ENCODE data around the gene TSTD2.
"Not testable (repeated sequence)": the region's sequence is repeated elsewhere in the genome, so short reads cannot be mapped to it uniquely, and the experiment has no call there.

Gene TSTD2

DNA sequence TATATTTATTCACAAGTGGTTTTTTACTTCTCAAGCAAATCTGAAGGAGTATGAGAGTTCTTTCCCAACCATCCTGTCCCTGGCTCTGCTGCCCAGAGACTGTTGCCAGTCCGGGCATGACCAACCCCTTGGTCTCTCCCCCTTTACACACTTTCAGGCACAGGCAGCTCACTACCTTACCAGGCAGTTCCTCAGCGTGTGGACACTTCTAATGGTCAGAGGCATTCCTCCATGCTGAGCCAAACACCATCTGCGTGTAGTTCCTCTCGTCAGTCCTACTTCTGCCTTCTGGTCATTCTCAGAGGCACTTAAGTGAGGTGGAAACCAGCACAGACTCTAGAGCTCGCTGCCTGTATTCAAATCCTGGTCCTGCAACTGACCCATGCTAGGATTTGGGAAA, 56.1 kb downstream of the TSTD2 start:
- no peaks in the 10 kb centered on the region for H3K79me1 ChIP-seq (replicated peaks; ENCODE audit: low read length, poor library complexity, severe bottlenecking)
- no peak overlapping the region for H3K27ac ChIP-seq (ENCODE audit: low read length, poor library complexity, severe bottlenecking)
- no peak overlapping the region for H2BK5ac ChIP-seq (ENCODE audit: low read depth, low read length, poor library complexity, severe bottlenecking)
- H3K9ac ChIP-seq (ENCODE audit: low read length) = no peak overlapping the region
- no peak overlapping the region for H3K4me2 ChIP-seq (ENCODE audit: low read length, poor library complexity, severe bottlenecking)
- no peak overlapping the region for H4K91ac ChIP-seq (ENCODE audit: low read length)
- H2BK15ac ChIP-seq (ENCODE audit: low read depth, poor library complexity, severe bottlenecking) = no peak overlapping the region
- no peak overlapping the region for H3K23ac ChIP-seq (ENCODE audit: low read length in 2 of 2)
- no peak overlapping the region for H3K4me3 ChIP-seq (ENCODE audit: insufficient read depth in 1 of 2, low read depth in 1 of 2, low read length in 2 of 2)
- H3K4ac ChIP-seq (ENCODE audit: low read depth in 1 of 2, low read length in 2 of 2) = no peak overlapping the region
- no peak overlapping the region for H3K18ac ChIP-seq (ENCODE audit: low read depth in 1 of 2, low read length in 2 of 2)
- no peaks in the 10 kb centered on the region for H3K4me1 ChIP-seq (ENCODE audit: control insufficient read depth, insufficient read depth, low read depth, low read length)
- peak overlapping the region; percentile 28 for H4K8ac ChIP-seq (ENCODE audit: low read length)
- peaks cover 4 to 17% of the 10 kb centered on the region in 2 experiments for H3K27me3 ChIP-seq (ENCODE audit: control insufficient read depth in 1 of 2, insufficient read depth in 1 of 2, low read length in 2 of 2)
- no peak overlapping the region for H2AFZ ChIP-seq (ENCODE audit: low read depth, low read length)
- H3K36me3 ChIP-seq (ENCODE audit: control insufficient read depth in 1 of 2, insufficient read depth in 2 of 2, low read depth in 1 of 2, low read length in 2 of 2) = no peaks in the 10 kb centered on the region
- H2AK5ac ChIP-seq (ENCODE audit: low read length, severe bottlenecking) = no peak overlapping the region
- H2BK120ac ChIP-seq (ENCODE audit: low read depth, low read length) = no peak overlapping the region
- no peak overlapping the region for H2BK12ac ChIP-seq (ENCODE audit: low read length in 2 of 2)
- 88% methylated on average over 5 of the region's 5 CpGs for WGBS
- H3K14ac ChIP-seq (ENCODE audit: low read length in 2 of 2) = no peak overlapping the region
- DNase-seq = no peak
- H3K9me3 ChIP-seq (ENCODE audit: control insufficient read depth, low read length) = no peaks in the 10 kb centered on the region

DNA sequence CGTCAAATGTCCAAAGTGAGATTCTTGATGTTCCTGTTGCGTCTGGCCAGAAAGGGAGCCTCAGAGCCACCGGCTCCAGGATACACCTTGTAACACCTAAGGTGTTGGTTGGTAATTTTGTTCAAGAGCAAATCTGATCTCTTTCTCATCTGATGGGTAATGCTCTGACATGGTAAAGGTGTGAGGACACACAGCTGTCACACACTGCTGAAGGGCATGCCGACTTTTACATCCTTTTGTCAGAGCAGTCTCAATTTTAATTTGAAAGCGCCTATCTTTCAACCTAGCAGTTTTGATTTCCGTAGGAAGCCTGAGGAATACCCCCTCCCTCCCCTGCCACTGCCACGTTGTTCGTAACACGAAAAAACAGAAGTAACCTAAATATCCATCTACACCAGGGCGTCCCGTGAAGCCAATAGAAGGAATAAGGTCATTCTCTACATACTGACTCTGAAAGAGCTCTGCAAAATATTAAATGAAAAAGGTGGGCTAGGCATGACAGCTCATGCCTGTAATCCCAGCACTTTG, 57.4 kb downstream of the TSTD2 start:
- Histone ChIP-seq H3K36me3 (ENCODE audit: control insufficient read depth in 1 of 2, insufficient read depth in 2 of 2, low read depth in 1 of 2, low read length in 2 of 2) (no peaks in the 10 kb centered on the region), H3K9ac (ENCODE audit: low read length) (no peak overlapping the region), H2BK15ac (ENCODE audit: low read depth, poor library complexity, severe bottlenecking) (no peak overlapping the region), H3K4me3 (ENCODE audit: insufficient read depth in 1 of 2, low read depth in 1 of 2, low read length in 2 of 2) (no peak overlapping the region), H4K91ac (ENCODE audit: low read length) (no peak overlapping the region), H3K79me1 (replicated peaks; ENCODE audit: low read length, poor library complexity, severe bottlenecking) (no peaks in the 10 kb centered on the region), H2BK120ac (ENCODE audit: low read depth, low read length) (no peak overlapping the region), H3K14ac (ENCODE audit: low read length in 2 of 2) (no peak overlapping the region), H4K8ac (ENCODE audit: low read length) (no peak overlapping the region), H3K27ac (ENCODE audit: low read length, poor library complexity, severe bottlenecking) (no peak overlapping the region), H3K4me1 (ENCODE audit: control insufficient read depth, insufficient read depth, low read depth, low read length) (no peaks in the 10 kb centered on the region), H3K23ac (ENCODE audit: low read length in 2 of 2) (no peak overlapping the region), H3K4me2 (ENCODE audit: low read length, poor library complexity, severe bottlenecking) (no peak overlapping the region), H3K4ac (ENCODE audit: low read depth in 1 of 2, low read length in 2 of 2) (no peak overlapping the region), H2AFZ (ENCODE audit: low read depth, low read length) (no peak overlapping the region), H3K18ac (ENCODE audit: low read depth in 1 of 2, low read length in 2 of 2) (no peak overlapping the region), H2BK12ac (ENCODE audit: low read length in 2 of 2) (no peak overlapping the region), H2BK5ac (ENCODE audit: low read depth, low read length, poor library complexity, severe bottlenecking) (no peak overlapping the region), H2AK5ac (ENCODE audit: low read length, severe bottlenecking) (no peak overlapping the region), H3K27me3 (ENCODE audit: control insufficient read depth in 1 of 2, insufficient read depth in 1 of 2, low read length in 2 of 2) (peaks cover 4 to 17% of the 10 kb centered on the region in 2 experiments), H3K9me3 (ENCODE audit: control insufficient read depth, low read length) (no peaks in the 10 kb centered on the region)
- no peak for DNase-seq
- WGBS = 88% methylated on average over 11 of the region's 11 CpGs

DNA sequence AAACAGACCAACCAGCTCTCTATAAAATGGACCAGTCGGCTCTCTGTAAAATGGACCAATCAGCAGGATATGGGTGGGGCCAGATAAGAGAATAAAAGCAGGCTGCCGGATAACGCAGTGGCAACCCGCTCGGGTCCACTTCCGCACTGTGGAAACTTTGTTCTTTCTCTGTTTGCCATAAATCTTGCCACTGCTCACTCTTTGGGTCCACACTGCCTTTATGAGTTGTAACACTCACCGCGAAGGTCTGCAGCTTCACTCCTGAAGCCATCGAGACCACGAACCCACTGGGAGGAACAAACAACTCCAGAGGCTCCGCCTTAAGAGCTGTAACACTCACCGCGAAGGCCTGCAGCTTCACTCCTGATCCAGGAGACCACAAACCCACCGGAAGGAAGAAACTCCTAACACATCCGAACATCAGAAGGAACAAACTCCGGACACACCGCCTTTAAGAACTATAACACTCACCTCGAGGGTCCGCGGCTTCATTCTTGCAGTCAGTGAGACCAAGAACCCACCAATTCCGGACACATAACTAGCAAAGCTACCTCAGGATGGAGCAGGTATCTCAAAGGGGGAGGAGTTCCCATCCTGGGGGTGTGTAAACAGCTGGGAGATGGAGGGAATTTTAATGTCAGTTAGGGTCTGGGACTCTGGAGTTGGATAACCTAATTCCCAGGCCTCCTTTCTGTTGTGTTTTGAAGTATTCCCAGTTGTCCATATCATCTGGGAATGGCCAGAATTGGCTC, 58.1 kb downstream of the TSTD2 start:
- not testable (repeated sequence) for H2BK120ac ChIP-seq (ENCODE audit: low read depth, low read length); H3K18ac ChIP-seq (ENCODE audit: low read depth in 1 of 2, low read length in 2 of 2); H2BK5ac ChIP-seq (ENCODE audit: low read depth, low read length, poor library complexity, severe bottlenecking); H3K36me3 ChIP-seq (ENCODE audit: control insufficient read depth in 1 of 2, insufficient read depth in 2 of 2, low read depth in 1 of 2, low read length in 2 of 2); H3K4me2 ChIP-seq (ENCODE audit: low read length, poor library complexity, severe bottlenecking); H3K4me3 ChIP-seq (ENCODE audit: insufficient read depth in 1 of 2, low read depth in 1 of 2, low read length in 2 of 2); H3K9ac ChIP-seq (ENCODE audit: low read length); H2AFZ ChIP-seq (ENCODE audit: low read depth, low read length); H3K27ac ChIP-seq (ENCODE audit: low read length, poor library complexity, severe bottlenecking); H2BK12ac ChIP-seq (ENCODE audit: low read length in 2 of 2); H2BK15ac ChIP-seq (ENCODE audit: low read depth, poor library complexity, severe bottlenecking); H4K8ac ChIP-seq (ENCODE audit: low read length); H3K9me3 ChIP-seq (ENCODE audit: control insufficient read depth, low read length); H3K4me1 ChIP-seq (ENCODE audit: control insufficient read depth, insufficient read depth, low read depth, low read length); H2AK5ac ChIP-seq (ENCODE audit: low read length, severe bottlenecking); H3K4ac ChIP-seq (ENCODE audit: low read depth in 1 of 2, low read length in 2 of 2); H4K91ac ChIP-seq (ENCODE audit: low read length); H3K79me1 ChIP-seq (replicated peaks; ENCODE audit: low read length, poor library complexity, severe bottlenecking); H3K14ac ChIP-seq (ENCODE audit: low read length in 2 of 2); H3K23ac ChIP-seq (ENCODE audit: low read length in 2 of 2)
- peaks cover 4 to 17% of the 10 kb centered on the region in 2 experiments for H3K27me3 ChIP-seq (ENCODE audit: control insufficient read depth in 1 of 2, insufficient read depth in 1 of 2, low read length in 2 of 2)
- WGBS = 79% methylated on average over 16 of the region's 21 CpGs
- peak; percentile 36 for DNase-seq

DNA sequence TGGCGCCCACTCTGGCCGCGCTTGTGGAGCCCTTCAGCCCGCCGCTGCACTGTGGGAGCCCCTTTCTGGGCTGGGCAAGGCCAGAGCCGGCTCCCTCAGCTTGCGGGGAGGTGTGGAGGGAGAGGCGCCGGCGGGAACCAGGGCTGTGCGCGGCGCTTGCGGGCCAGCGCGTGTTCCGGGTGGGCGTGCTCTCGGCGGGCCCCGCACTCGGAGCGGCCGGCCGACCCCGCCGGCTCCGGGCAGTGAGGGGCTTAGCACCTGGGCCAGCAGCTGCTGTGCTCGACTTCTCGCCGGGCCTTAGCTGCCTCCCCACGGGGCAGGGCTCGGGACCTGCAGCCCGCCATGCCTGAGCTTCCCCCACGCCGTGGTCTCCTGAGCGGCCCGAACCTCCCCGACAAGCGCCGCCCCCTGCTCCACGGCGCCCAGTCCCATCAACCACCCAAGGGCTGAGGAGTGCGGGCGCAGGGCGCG, 59.0 kb downstream of the TSTD2 start:
- H3K9ac ChIP-seq (ENCODE audit: low read length); H3K36me3 ChIP-seq (ENCODE audit: control insufficient read depth in 1 of 2, insufficient read depth in 2 of 2, low read depth in 1 of 2, low read length in 2 of 2); H3K79me1 ChIP-seq (replicated peaks; ENCODE audit: low read length, poor library complexity, severe bottlenecking); H3K23ac ChIP-seq (ENCODE audit: low read length in 2 of 2); H3K14ac ChIP-seq (ENCODE audit: low read length in 2 of 2); H3K4ac ChIP-seq (ENCODE audit: low read depth in 1 of 2, low read length in 2 of 2); H3K9me3 ChIP-seq (ENCODE audit: control insufficient read depth, low read length); DNase-seq; H2BK15ac ChIP-seq (ENCODE audit: low read depth, poor library complexity, severe bottlenecking); H3K4me3 ChIP-seq (ENCODE audit: insufficient read depth in 1 of 2, low read depth in 1 of 2, low read length in 2 of 2); H2AFZ ChIP-seq (ENCODE audit: low read depth, low read length); H3K4me2 ChIP-seq (ENCODE audit: low read length, poor library complexity, severe bottlenecking); H2BK12ac ChIP-seq (ENCODE audit: low read length in 2 of 2); H2BK5ac ChIP-seq (ENCODE audit: low read depth, low read length, poor library complexity, severe bottlenecking); H3K27ac ChIP-seq (ENCODE audit: low read length, poor library complexity, severe bottlenecking); H3K4me1 ChIP-seq (ENCODE audit: control insufficient read depth, insufficient read depth, low read depth, low read length); H2AK5ac ChIP-seq (ENCODE audit: low read length, severe bottlenecking); H4K8ac ChIP-seq (ENCODE audit: low read length); H4K91ac ChIP-seq (ENCODE audit: low read length); H2BK120ac ChIP-seq (ENCODE audit: low read depth, low read length): not testable (repeated sequence)
- 97% methylated on average over 29 of the region's 47 CpGs for WGBS
- Histone ChIP-seq H3K18ac (ENCODE audit: low read depth in 1 of 2, low read length in 2 of 2) (peak overlapping the region in 1 of 2 experiments; percentile 34), H3K27me3 (ENCODE audit: control insufficient read depth in 1 of 2, insufficient read depth in 1 of 2, low read length in 2 of 2) (peaks cover 9 to 13% of the 10 kb centered on the region in 2 experiments)
